ENCODE measurements around the gene MANSC1.

DNA sequence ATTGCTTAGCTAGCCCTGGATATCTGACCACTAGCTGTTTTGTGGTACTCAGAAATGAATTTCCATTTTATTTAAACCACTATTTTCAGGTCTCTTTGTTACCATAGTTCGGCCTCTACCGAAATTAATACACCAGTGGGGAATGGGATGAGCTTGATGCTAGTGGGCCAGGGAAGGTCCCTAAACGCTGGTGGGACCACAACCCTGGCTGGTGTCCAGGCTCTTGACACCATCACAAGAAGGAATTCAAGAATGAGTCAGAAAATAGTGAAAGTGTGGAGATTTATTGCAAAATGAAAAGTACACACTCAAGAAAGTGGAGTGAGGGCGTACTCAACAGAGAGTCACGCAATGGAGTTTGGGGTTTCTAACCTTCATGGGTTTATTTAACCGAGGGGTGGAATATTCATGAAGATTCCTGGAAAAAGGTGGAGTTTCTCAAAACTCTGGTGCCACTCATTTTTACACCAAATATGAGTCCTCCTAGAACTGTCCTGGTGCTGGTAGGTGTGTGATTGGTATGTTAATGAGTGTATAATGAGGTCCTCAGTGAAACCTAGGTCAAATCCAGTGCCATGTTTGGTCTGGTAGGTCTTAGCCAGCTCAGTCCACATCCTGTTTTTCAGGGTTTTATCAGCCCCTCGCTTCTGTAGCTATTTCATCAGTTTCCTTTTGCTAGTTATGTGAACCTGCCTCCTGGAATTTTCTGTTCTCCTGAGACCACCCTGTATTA, 44.3 kb downstream of the MANSC1 start:
- TF ChIP-seq TAF1 (IDR thresholded peaks at IDR 0.05; ENCODE audit: low read depth, low read length) (no peak), POLR2A (IDR thresholded peaks at IDR 0.05; ENCODE audit: low read depth, low read length) (no peak)

Measured in GM12891 (cell line).